Liver (tissue), 9 donors: Measurements from ENCODE around the gene PDGFD. TPM values are rescaled to one million over a fixed set of nuclear protein-coding genes. Genes with fewer than 3 reads are reported as not detected.

Source experiments
- DNase-seq: peaks from one replicate; pipeline ENCODE4 v3.0.0-alpha.2; 2017; ENCODE audit warnings: low spot score
- H3K27ac ChIP-seq, 2 donors: one replicate each; pipeline ENCODE4 v1.7.0; 2013; ENCODE audit warnings: inconsistent platforms in 2 of 2, low read length in 2 of 2, control low read depth in 1 of 2, low read depth in 1 of 2, mild to moderate bottlenecking in 1 of 2
- H3K27me3 ChIP-seq, 4 donors: one replicate each; pipeline versions ENCODE4 v1.6.1 to v1.7.0; 2013; ENCODE audit warnings: low read length in 3 of 4, inconsistent platforms in 1 of 4, mild to moderate bottlenecking in 1 of 4, moderate library complexity in 1 of 4; ENCODE audit not compliant: control insufficient read depth in 4 of 4, insufficient read depth in 4 of 4
- H3K36me3 ChIP-seq, 4 donors: one replicate each; pipeline versions ENCODE4 v1.6.1 to v1.7.0; 2013; ENCODE audit warnings: low read length in 3 of 4, mild to moderate bottlenecking in 3 of 4, low read depth in 1 of 4, moderate library complexity in 1 of 4; ENCODE audit not compliant: control insufficient read depth in 4 of 4, insufficient read depth in 3 of 4
- H3K4me1 ChIP-seq, 4 donors: one replicate each; pipeline versions ENCODE4 v1.6.1 to v1.7.0; 2013; ENCODE audit warnings: low read length in 3 of 4, mild to moderate bottlenecking in 3 of 4, moderate library complexity in 1 of 4; ENCODE audit not compliant: control insufficient read depth in 4 of 4, insufficient read depth in 4 of 4
- H3K4me3 ChIP-seq, 3 donors: one replicate each; pipeline versions ENCODE4 v1.6.1 to v1.7.0; 2013; ENCODE audit warnings: low read length in 3 of 3, control low read depth in 1 of 3, low read depth in 1 of 3, mild to moderate bottlenecking in 1 of 3
- H3K9ac ChIP-seq, 2 donors: one replicate each; pipeline ENCODE4 v1.7.0; 2013; ENCODE audit warnings: low read length in 2 of 2, mild to moderate bottlenecking in 2 of 2, moderate library complexity in 2 of 2, control low read depth in 1 of 2, low read depth in 1 of 2
- H3K9me3 ChIP-seq, 4 donors: one replicate each; pipeline versions ENCODE4 v1.6.1 to v1.7.0; 2013; ENCODE audit warnings: low read length in 3 of 4; ENCODE audit not compliant: control insufficient read depth in 4 of 4
- ATF3 ChIP-seq: IDR thresholded peaks from 2 replicates; pipeline ENCODE4 v1.6.1; 2016; ENCODE audit warnings: antibody characterized with exemption
- CTCF ChIP-seq: fragments of 150-350 bp; IDR thresholded peaks from 2 replicates; pipeline ENCODE4 v1.5.1; 2017; ENCODE audit warnings: improper control_type of control experiment, low read depth, low read length; ENCODE audit not compliant: missing input control
- EGR1 ChIP-seq, 2 donors: IDR thresholded peaks; 2 replicates each; pipeline ENCODE4 v1.6.1; 2016 to 2018; ENCODE audit warnings: antibody characterized with exemption in 2 of 2, low read depth in 2 of 2
- FOXA1 ChIP-seq: IDR thresholded peaks from 2 replicates; pipeline ENCODE4 v1.6.1; 2016; ENCODE audit warnings: antibody characterized with exemption
- FOXA2 ChIP-seq: IDR thresholded peaks from 2 replicates; pipeline ENCODE4 v1.6.1; 2016; ENCODE audit warnings: antibody characterized with exemption
- GABPA ChIP-seq, 2 donors: IDR thresholded peaks in 1 of 2; conservative IDR thresholded peaks in 1 of 2; 2 replicates each; pipeline ENCODE4 v1.6.1; 2016; ENCODE audit warnings: antibody characterized with exemption in 2 of 2, mild to moderate bottlenecking in 1 of 2, moderate library complexity in 1 of 2
- HNF4G ChIP-seq: IDR thresholded peaks from 2 replicates; pipeline ENCODE4 v1.6.1; 2016; ENCODE audit warnings: antibody characterized with exemption
- JUND ChIP-seq, 2 donors: IDR thresholded peaks; 2 replicates each; pipeline ENCODE4 v1.6.1; 2016; ENCODE audit warnings: antibody characterized with exemption in 2 of 2
- MAX ChIP-seq: IDR thresholded peaks from 2 replicates; pipeline ENCODE4 v1.6.1; 2016; ENCODE audit warnings: antibody characterized with exemption
- NR2F2 ChIP-seq: IDR thresholded peaks from 2 replicates; pipeline ENCODE4 v1.6.1; 2016; ENCODE audit warnings: antibody characterized with exemption
- RAD21 ChIP-seq, 2 donors: IDR thresholded peaks; 2 replicates each; pipeline ENCODE4 v1.6.1; 2016; ENCODE audit warnings: antibody characterized with exemption in 2 of 2, mild to moderate bottlenecking in 2 of 2
- REST ChIP-seq: IDR thresholded peaks from 2 replicates; pipeline ENCODE4 v1.6.1; 2016; ENCODE audit warnings: antibody characterized with exemption, mild to moderate bottlenecking
- RXRA ChIP-seq, 2 donors: IDR thresholded peaks; 2 replicates each; pipeline ENCODE4 v1.6.1; 2017 to 2018; ENCODE audit warnings: antibody characterized with exemption in 2 of 2, mild to moderate bottlenecking in 1 of 2
- SP1 ChIP-seq: IDR thresholded peaks from 2 replicates; pipeline ENCODE4 v1.6.1; 2018; ENCODE audit warnings: antibody characterized with exemption, mild to moderate bottlenecking
- TAF1 ChIP-seq: conservative IDR thresholded peaks from 2 replicates; pipeline ENCODE4 v1.6.1; 2016; ENCODE audit warnings: antibody characterized with exemption, mild to moderate bottlenecking
- YY1 ChIP-seq: IDR thresholded peaks from 2 replicates; pipeline ENCODE4 v1.6.1; 2016; ENCODE audit warnings: antibody characterized with exemption, mild to moderate bottlenecking
- ZBTB33 ChIP-seq: IDR thresholded peaks from 2 replicates; pipeline ENCODE4 v1.6.1; 2016; ENCODE audit warnings: antibody characterized with exemption
- WGBS: extraction: QIAGEN DNeasy Blood & Tissue Kit; methylation state at CpG from one replicate; pipeline ENCODE4 v1.1.7; 2013; 5-methylcytosine and 5-hydroxymethylcytosine counted together
- polyA plus RNA-seq, 2 donors: library from polyadenylated mRNA; stranded (reverse) in 1 of 2; unstranded in 1 of 2; fragments of 200-250 nt in 1 of 2; fragments of >200 nt in 1 of 2; fragmentation: Nextera tagmentation in 1 of 2; extraction: Ambion mirVana in 1 of 2; gene quantifications; one replicate each; pipeline versions ENCODE4 v1.2.1 to v1.2.3, GENCODE V29; 2013 to 2015
- total RNA-seq, 2 donors: library from RNA; depleted of rRNA; stranded (reverse); fragments of >200 nt; gene quantifications; one replicate each; pipeline ENCODE4 v1.2.3, GENCODE V29; 2014
- donor health status: healthy.
- donor health status: healthy.
- donor health status: healthy.
- donor health status: healthy.
- donor health status: healthy.

The PDGFD gene
- total and polyA plus RNA-seq, 4 donors, result 1.0 to 3.3 (median 2.1) TPM

- Histone ChIP-seq H3K27ac (no peak overlapping the region), H3K36me3 (no peaks in the 10 kb centered on the region), H3K9me3 (peaks cover 0 to 3% (median 0%) of the 10 kb centered on the region in 4 donors), H3K4me3 (no peak overlapping the region), H3K9ac (no peak overlapping the region), H3K27me3 (no peaks in the 10 kb centered on the region), H3K4me1 (no peaks in the 10 kb centered on the region)
- no peak for DNase-seq
- no peak for TF ChIP-seq NR2F2
- TF ChIP-seq FOXA1, result no peak
- no peak for TF ChIP-seq CTCF
- no peak for TF ChIP-seq ZBTB33
- no peak for TF ChIP-seq EGR1 (IDR thresholded peaks at IDR 0.05; ENCODE audit: low read depth in 2 of 2)
- TF ChIP-seq REST, result no peak
- TF ChIP-seq SP1, result no peak
- TF ChIP-seq FOXA2, result no peak
- no peak for TF ChIP-seq TAF1
- TF ChIP-seq JUND (IDR thresholded peaks at IDR 0.05), result no peak
- no peak for TF ChIP-seq YY1
- TF ChIP-seq RXRA (IDR thresholded peaks at IDR 0.05), result no peak
- no peak for TF ChIP-seq HNF4G
- no peak for TF ChIP-seq GABPA (IDR thresholded peaks at IDR 0.05 in 1 of 2, conservative IDR thresholded peaks at IDR 0.05 in 1 of 2)
- WGBS, result 96% methylated on average over 1 of the region's 1 CpG
Measured at GRCh38 chr11:103994094-103994493, 169.9 kb downstream of the PDGFD start.

- Histone ChIP-seq H3K4me3 (no peak overlapping the region), H3K27ac (no peak overlapping the region), H3K36me3 (no peaks in the 10 kb centered on the region), H3K27me3 (no peaks in the 10 kb centered on the region), H3K4me1 (no peaks in the 10 kb centered on the region), H3K9ac (no peak overlapping the region), H3K9me3 (peaks cover 0 to 3% (median 0%) of the 10 kb centered on the region in 4 donors)
- no peak for DNase-seq
- TF ChIP-seq REST, result no peak
- TF ChIP-seq FOXA2, result no peak
- TF ChIP-seq GABPA (IDR thresholded peaks at IDR 0.05 in 1 of 2, conservative IDR thresholded peaks at IDR 0.05 in 1 of 2), result no peak
- TF ChIP-seq RAD21 (IDR thresholded peaks at IDR 0.05), result no peak
- no peak for TF ChIP-seq MAX
- no peak for TF ChIP-seq CTCF
- no peak for TF ChIP-seq EGR1 (IDR thresholded peaks at IDR 0.05; ENCODE audit: low read depth in 2 of 2)
- no peak for TF ChIP-seq ATF3
- TF ChIP-seq SP1, result no peak
- TF ChIP-seq HNF4G, result no peak
- no peak for TF ChIP-seq FOXA1
Measured at GRCh38 chr11:103993507-103993906, 170.4 kb downstream of the PDGFD start.
